ENCODE results near the gene ZBTB21.

ZBTB21 gene

DNA sequence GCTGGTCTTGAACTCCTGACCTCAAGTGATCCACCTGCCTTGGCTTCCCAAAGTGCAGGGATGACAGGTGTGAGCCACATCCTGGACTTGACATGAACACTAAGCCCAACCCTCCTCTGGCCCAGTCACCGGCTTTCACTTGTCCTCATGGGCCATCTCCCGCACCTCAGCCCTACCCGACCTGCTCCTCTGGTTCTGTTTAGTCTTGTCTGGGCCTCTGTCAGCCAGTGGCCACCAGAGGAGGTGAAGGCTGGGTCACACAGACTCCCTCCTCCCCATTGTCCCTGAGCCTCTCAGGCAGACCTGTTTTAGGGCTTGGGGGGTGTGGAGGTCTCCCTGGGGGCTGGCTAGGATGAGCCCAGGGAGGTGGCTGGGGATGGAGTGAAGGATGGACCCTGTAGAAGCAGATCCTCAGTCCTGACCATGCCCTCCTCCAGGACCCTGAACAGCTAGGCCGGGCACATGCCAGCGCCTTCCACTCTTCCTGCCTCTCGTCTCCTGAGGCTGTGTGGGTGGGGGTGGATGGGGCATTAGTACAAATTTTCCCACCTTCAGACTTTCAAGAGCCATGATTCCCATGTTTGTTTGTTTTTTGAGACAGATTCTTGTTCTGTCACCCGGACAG is 34.8 kb upstream of the ZBTB21 start:
- no peak overlapping the region for H3K4me3 ChIP-seq (ENCODE audit: control insufficient read depth, low read depth, low read length)
- TF ChIP-seq, protein P1, sequence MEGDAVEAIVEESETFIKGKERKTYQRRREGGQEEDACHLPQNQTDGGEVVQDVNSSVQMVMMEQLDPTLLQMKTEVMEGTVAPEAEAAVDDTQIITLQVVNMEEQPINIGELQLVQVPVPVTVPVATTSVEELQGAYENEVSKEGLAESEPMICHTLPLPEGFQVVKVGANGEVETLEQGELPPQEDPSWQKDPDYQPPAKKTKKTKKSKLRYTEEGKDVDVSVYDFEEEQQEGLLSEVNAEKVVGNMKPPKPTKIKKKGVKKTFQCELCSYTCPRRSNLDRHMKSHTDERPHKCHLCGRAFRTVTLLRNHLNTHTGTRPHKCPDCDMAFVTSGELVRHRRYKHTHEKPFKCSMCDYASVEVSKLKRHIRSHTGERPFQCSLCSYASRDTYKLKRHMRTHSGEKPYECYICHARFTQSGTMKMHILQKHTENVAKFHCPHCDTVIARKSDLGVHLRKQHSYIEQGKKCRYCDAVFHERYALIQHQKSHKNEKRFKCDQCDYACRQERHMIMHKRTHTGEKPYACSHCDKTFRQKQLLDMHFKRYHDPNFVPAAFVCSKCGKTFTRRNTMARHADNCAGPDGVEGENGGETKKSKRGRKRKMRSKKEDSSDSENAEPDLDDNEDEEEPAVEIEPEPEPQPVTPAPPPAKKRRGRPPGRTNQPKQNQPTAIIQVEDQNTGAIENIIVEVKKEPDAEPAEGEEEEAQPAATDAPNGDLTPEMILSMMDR (IDR thresholded peaks at IDR 0.05; ENCODE audit: control insufficient read depth, insufficient read depth, low read depth, low read length, missing control alignments), result no peak
- DNase-seq (ENCODE audit: low read depth), result no peak

DNA sequence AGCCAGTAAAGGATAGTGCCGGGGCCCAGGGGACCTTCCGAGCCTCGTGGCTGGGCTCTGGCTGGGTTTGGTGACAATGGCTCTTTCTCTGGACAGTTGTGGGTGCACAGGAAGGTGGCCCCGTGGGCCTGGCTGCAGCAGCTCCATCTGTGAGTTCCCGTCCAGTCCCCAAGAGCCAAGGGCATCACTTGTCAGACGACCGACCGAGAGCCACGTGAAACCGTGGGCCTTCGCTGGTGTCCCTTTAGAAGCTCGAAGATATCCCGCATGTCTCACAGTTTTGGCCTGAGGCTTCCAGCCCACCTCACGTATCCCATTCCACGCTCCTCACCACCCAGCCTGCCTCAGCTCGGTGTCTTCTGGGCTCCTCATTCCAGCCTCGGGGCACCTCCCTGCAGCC is 33.8 kb upstream of the ZBTB21 start:
- H3K4me3 ChIP-seq (ENCODE audit: control insufficient read depth, low read depth, low read length), result no peak overlapping the region
- TF ChIP-seq, protein P1 (IDR thresholded peaks at IDR 0.05; ENCODE audit: control insufficient read depth, insufficient read depth, low read depth, low read length, missing control alignments), result no peak
- no peak for DNase-seq (ENCODE audit: low read depth)

DNA sequence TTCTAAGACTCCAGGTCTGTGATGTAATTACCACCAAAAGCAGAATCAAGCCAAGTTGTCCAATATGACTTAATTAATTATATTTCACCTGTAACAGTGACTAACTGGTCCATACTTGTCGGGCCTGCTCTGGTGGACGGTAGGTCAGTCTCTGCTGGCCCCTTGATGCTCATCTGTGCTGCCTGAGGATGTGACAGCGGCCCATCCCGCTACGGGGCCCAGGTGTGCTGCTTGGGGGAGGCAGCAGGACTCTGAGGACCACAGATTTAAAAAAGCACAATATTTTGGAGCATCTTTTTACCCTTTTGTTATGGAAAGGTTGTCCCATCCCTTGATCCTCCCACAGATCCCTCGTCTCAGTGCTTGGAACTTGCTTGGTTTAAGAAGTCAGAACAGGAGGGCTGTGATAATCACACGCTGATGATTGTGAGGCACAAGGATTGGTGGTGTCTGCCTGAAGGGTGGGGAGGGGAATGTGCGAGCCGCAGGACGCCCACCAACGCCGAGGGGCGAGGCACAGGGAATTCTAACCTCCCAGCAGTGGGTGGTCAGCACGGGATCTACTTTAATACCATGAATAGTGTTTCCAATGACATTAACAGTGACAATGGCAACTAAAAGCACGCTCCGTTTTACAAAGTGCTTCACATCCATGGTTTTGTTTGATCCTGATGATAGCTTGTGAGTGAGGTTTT is 33.2 kb upstream of the ZBTB21 start:
- TF ChIP-seq, protein P1 (IDR thresholded peaks at IDR 0.05; ENCODE audit: control insufficient read depth, insufficient read depth, low read depth, low read length, missing control alignments), result no peak
- no peak overlapping the region for H3K4me3 ChIP-seq (ENCODE audit: control insufficient read depth, low read depth, low read length)
- DNase-seq (ENCODE audit: low read depth), result no peak

DNA sequence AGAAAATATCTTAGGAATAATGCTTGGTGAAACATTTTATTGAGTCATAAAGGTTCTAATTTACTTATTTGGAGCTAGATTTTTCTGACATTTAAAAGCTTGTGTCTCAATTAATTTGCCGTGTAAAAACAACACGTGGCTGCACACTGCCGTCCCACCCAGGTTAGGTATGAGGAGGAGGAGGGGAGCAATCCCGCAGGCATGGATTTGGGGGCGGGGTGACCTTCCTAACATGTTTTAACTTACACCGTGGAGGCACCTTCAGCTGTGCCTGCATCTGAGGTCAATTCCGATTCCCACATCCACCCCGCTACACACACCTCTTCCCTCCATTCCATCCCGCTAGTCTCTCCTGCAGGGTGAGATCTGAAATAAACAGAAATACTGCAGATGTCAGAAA is 32.5 kb upstream of the ZBTB21 start:
- no peak for DNase-seq (ENCODE audit: low read depth)
- H3K4me3 ChIP-seq (ENCODE audit: control insufficient read depth, low read depth, low read length), result no peak overlapping the region
- TF ChIP-seq, protein P1 (IDR thresholded peaks at IDR 0.05; ENCODE audit: control insufficient read depth, insufficient read depth, low read depth, low read length, missing control alignments), result no peak

DNA sequence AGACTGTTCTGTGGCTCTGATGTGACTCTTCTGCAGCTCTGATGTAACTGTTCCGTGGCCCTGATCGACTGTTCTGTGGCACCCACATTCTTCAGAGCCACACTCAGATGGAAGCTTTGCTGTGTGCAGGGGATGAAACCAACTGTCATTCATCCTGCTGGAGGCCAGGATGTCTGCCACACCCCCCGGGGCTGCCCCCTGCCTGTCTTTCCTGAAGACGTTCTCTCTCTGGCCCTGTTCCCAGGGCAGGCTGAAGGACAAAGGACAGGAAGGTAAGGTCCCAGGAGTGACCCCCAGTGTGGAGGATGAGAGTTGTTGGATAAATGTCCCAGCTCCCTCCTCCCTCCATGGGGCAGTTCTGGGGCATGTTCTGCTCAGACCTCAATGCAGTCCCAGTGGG is 31.6 kb upstream of the ZBTB21 start:
- TF ChIP-seq, protein P1 (IDR thresholded peaks at IDR 0.05; ENCODE audit: control insufficient read depth, insufficient read depth, low read depth, low read length, missing control alignments), result no peak
- DNase-seq (ENCODE audit: low read depth), result no peak
- no peak overlapping the region for H3K4me3 ChIP-seq (ENCODE audit: control insufficient read depth, low read depth, low read length)

DNA sequence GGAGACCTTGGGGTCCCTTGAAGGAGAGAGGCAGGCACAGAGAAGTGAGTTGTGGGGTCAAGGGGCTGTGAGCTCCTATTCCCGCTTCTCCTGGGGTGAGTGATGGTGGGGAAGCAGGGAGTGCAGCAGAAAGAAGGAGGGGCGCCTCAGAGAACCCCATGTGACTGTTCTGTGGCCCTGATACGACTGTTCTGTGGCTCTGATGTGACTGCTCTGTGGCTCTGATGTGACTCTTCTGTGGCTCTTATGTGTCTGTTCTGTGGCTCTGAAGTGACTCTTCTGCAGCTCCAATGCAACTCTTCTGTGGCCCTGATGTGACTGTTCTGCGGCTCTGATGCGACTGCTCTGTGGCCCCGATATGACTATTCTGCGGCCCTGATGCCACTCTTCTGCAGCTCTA is 31.1 kb upstream of the ZBTB21 start:
- TF ChIP-seq, protein P1 (IDR thresholded peaks at IDR 0.05; ENCODE audit: control insufficient read depth, insufficient read depth, low read depth, low read length, missing control alignments), result no peak
- no peak overlapping the region for H3K4me3 ChIP-seq (ENCODE audit: control insufficient read depth, low read depth, low read length)
- no peak for DNase-seq (ENCODE audit: low read depth)

Data from AG09309 (cell line).